ENCODE data around the gene KRT4. TPM values are rescaled to one million over a fixed set of nuclear protein-coding genes. Genes with fewer than 3 reads are reported as not detected.
A peak's percentile ranks its signal among the peaks of the same experiment; 100 is the strongest.

The KRT4 gene
- polyA plus RNA-seq, 3 donors = not detected

GRCh38 chr12:52837781-52838608, 24.1 kb upstream of the KRT4 start:
- no peaks in the 10 kb centered on the region for H3K9me3 ChIP-seq (replicated peaks in 1 of 2; ENCODE audit: control insufficient read depth in 1 of 2, insufficient read depth in 1 of 2, low read length in 2 of 2)
- intact Hi-C loops (cut with micrococcal nuclease) = no loop called here
- DNase-seq = no peak
- no peak overlapping the region for H3K4me2 ChIP-seq (replicated peaks; ENCODE audit: extremely low read depth, low read length, poor library complexity, severe bottlenecking)
- no peak for TF ChIP-seq CTCF (IDR thresholded peaks at IDR 0.05)
- H3K27me3 ChIP-seq (ENCODE audit: control insufficient read depth in 2 of 2, insufficient read depth in 2 of 2, low read length in 2 of 2) = no peaks in the 10 kb centered on the region
- H3K36me3 ChIP-seq (replicated peaks in 1 of 2; ENCODE audit: control insufficient read depth in 1 of 2, insufficient read depth in 2 of 2, low read length in 2 of 2) = no peaks in the 10 kb centered on the region
- H3K9me3 Mint-ChIP-seq = peaks cover 0 to 2% (median 0%) of the 10 kb centered on the region in 7 donors
- H3K27ac ChIP-seq (ENCODE audit: low read depth in 1 of 2, low read length in 2 of 2) = no peak overlapping the region
- no peaks in the 10 kb centered on the region for H3K4me1 ChIP-seq (ENCODE audit: control insufficient read depth in 1 of 2, insufficient read depth in 2 of 2, low read length in 2 of 2)
- no peak overlapping the region for H3K9ac ChIP-seq (ENCODE audit: insufficient read depth, low read length, poor library complexity, severe bottlenecking)
- 90% methylated on average over 2 of the region's 6 CpGs for WGBS (ENCODE audit: insufficient coverage)
- H2AFZ ChIP-seq (ENCODE audit: insufficient read depth, low read depth, low read length, poor library complexity, severe bottlenecking) = no peak overlapping the region
- peak overlapping the region in 1 of 7 donors; percentile 4 for H3K27ac Mint-ChIP-seq
- no peaks in the 10 kb centered on the region for H3K79me2 ChIP-seq (ENCODE audit: insufficient read depth, low read length)
- no peak overlapping the region for H3K4me3 ChIP-seq (replicated peaks in 1 of 3; ENCODE audit: low read depth in 2 of 3, low read length in 3 of 3)
- peaks cover 2 to 11% (median 4%) of the 10 kb centered on the region in 3 donors for H3K27me3 Mint-ChIP-seq (ENCODE audit: low read depth in 3 of 3)
- H4K20me1 ChIP-seq (ENCODE audit: insufficient read depth, low read length) = no peaks in the 10 kb centered on the region
- H3K36me3 Mint-ChIP-seq = no peaks in the 10 kb centered on the region
- H3K4me3 Mint-ChIP-seq = no peak overlapping the region
- peaks cover 9% of the 10 kb centered on the region for H3K4me1 Mint-ChIP-seq

- Mint-ChIP-seq H3K4me1 (peaks cover 9% of the 10 kb centered on the region), H3K27me3 (ENCODE audit: low read depth in 3 of 3) (peaks cover 4 to 11% (median 6%) of the 10 kb centered on the region in 3 donors), H3K4me3 (no peak overlapping the region), H3K36me3 (no peaks in the 10 kb centered on the region), H3K27ac (no peak overlapping the region), H3K9me3 (peaks cover 0 to 2% (median 0%) of the 10 kb centered on the region in 7 donors)
- DNase-seq = no peak
- Histone ChIP-seq H3K4me2 (replicated peaks; ENCODE audit: extremely low read depth, low read length, poor library complexity, severe bottlenecking) (no peak overlapping the region), H3K9ac (ENCODE audit: insufficient read depth, low read length, poor library complexity, severe bottlenecking) (no peak overlapping the region), H2AFZ (ENCODE audit: insufficient read depth, low read depth, low read length, poor library complexity, severe bottlenecking) (no peak overlapping the region), H3K27ac (ENCODE audit: low read depth in 1 of 2, low read length in 2 of 2) (no peak overlapping the region), H3K27me3 (ENCODE audit: control insufficient read depth in 2 of 2, insufficient read depth in 2 of 2, low read length in 2 of 2) (no peaks in the 10 kb centered on the region), H3K4me3 (replicated peaks in 1 of 3; ENCODE audit: low read depth in 2 of 3, low read length in 3 of 3) (no peak overlapping the region), H3K36me3 (replicated peaks in 1 of 2; ENCODE audit: control insufficient read depth in 1 of 2, insufficient read depth in 2 of 2, low read length in 2 of 2) (no peaks in the 10 kb centered on the region), H3K79me2 (ENCODE audit: insufficient read depth, low read length) (no peaks in the 10 kb centered on the region), H4K20me1 (ENCODE audit: insufficient read depth, low read length) (no peaks in the 10 kb centered on the region), H3K4me1 (ENCODE audit: control insufficient read depth in 1 of 2, insufficient read depth in 2 of 2, low read length in 2 of 2) (no peaks in the 10 kb centered on the region), H3K9me3 (replicated peaks in 1 of 2; ENCODE audit: control insufficient read depth in 1 of 2, insufficient read depth in 1 of 2, low read length in 2 of 2) (no peaks in the 10 kb centered on the region)
- WGBS (ENCODE audit: insufficient coverage) = 73% methylated on average over 2 of the region's 9 CpGs
- intact Hi-C loops (cut with micrococcal nuclease) = no loop called here
- TF ChIP-seq CTCF (IDR thresholded peaks at IDR 0.05) = no peak
Measured at GRCh38 chr12:52837413-52837741, 23.5 kb upstream of the KRT4 start.

Data from CD14-positive monocyte (primary cell).